Ishikawa (cell line): ENCODE measurements around the gene SPATA2.

ENCODE experiments used
- CEBPB ChIP-seq: IDR thresholded peaks from 2 replicates; pipeline ENCODE4 v1.6.1; 2012
- CREB1 ChIP-seq: IDR thresholded peaks from 2 replicates; pipeline ENCODE4 v1.6.1; 2012; ENCODE audit warnings: low read depth
- EGR1 ChIP-seq: IDR thresholded peaks from 2 replicates; pipeline ENCODE4 v1.6.1; 2012
- EP300 ChIP-seq: IDR thresholded peaks from 2 replicates; pipeline ENCODE4 v1.6.1; 2012; ENCODE audit warnings: borderline replicate concordance
- FOXM1 ChIP-seq: IDR thresholded peaks from 2 replicates; pipeline ENCODE4 v1.6.1; 2012; ENCODE audit warnings: low read depth, borderline replicate concordance
- MAX ChIP-seq: IDR thresholded peaks from 2 replicates; pipeline ENCODE4 v1.6.1; 2012
- NFIC ChIP-seq: IDR thresholded peaks from 2 replicates; pipeline ENCODE4 v1.6.1; 2012
- RAD21 ChIP-seq: IDR thresholded peaks from 2 replicates; pipeline ENCODE4 v1.6.1; 2012; ENCODE audit warnings: low read depth
- REST ChIP-seq: IDR thresholded peaks from 2 replicates; pipeline ENCODE4 v1.6.1; 2012; ENCODE audit warnings: low read depth, mild to moderate bottlenecking
- TAF1 ChIP-seq: IDR thresholded peaks from 2 replicates; pipeline ENCODE4 v1.6.1; 2012; ENCODE audit warnings: low read depth, mild to moderate bottlenecking
- TCF12 ChIP-seq: IDR thresholded peaks from 2 replicates; pipeline ENCODE4 v1.6.1; 2012; ENCODE audit warnings: low read depth
- TEAD4 ChIP-seq: IDR thresholded peaks from 2 replicates; pipeline ENCODE4 v1.6.1; 2012
- USF1 ChIP-seq: IDR thresholded peaks from 2 replicates; pipeline ENCODE4 v1.6.1; 2012
- YY1 ChIP-seq: IDR thresholded peaks from 2 replicates; pipeline ENCODE4 v1.6.1; 2012; ENCODE audit warnings: low read depth
- ZBTB7A ChIP-seq: IDR thresholded peaks from 2 replicates; pipeline ENCODE4 v1.6.1; 2012; ENCODE audit warnings: low read depth

The SPATA2 gene

GRCh38 chr20:49870261-49870660 is 45.1 kb downstream of the SPATA2 start:
- TF ChIP-seq EGR1, result no peak
- no peak for TF ChIP-seq YY1
- TF ChIP-seq TEAD4, result no peak
- no peak for TF ChIP-seq CEBPB
- no peak for TF ChIP-seq ZBTB7A
- no peak for TF ChIP-seq TAF1
- no peak for TF ChIP-seq FOXM1
- TF ChIP-seq MAX, result no peak
- TF ChIP-seq CREB1, result no peak
- no peak for TF ChIP-seq REST
- no peak for TF ChIP-seq RAD21
- TF ChIP-seq NFIC, result no peak
- no peak for TF ChIP-seq TCF12
- no peak for TF ChIP-seq USF1
- no peak for TF ChIP-seq EP300

GRCh38 chr20:49868964-49869363 is 46.4 kb downstream of the SPATA2 start:
- no peak for TF ChIP-seq USF1
- no peak for TF ChIP-seq FOXM1
- TF ChIP-seq TAF1, result no peak

GRCh38 chr20:49868538-49868937 is 46.8 kb downstream of the SPATA2 start:
- TF ChIP-seq TAF1 (no peak), EGR1 (no peak), YY1 (no peak)

- TF ChIP-seq NFIC (no peak), FOXM1 (no peak), RAD21 (no peak), EP300 (no peak), MAX (no peak), REST (no peak), TCF12 (no peak), EGR1 (no peak), TAF1 (no peak), ZBTB7A (no peak), CREB1 (no peak)
Observed at GRCh38 chr20:49867453-49868215, 47.7 kb downstream of the SPATA2 start.

- TF ChIP-seq TCF12 (no peak), ZBTB7A (no peak), REST (no peak), MAX (no peak), NFIC (no peak), YY1 (no peak), EP300 (no peak), TAF1 (no peak), FOXM1 (no peak), CREB1 (no peak), EGR1 (no peak), TEAD4 (no peak), RAD21 (no peak), CEBPB (no peak), USF1 (no peak)
Observed at GRCh38 chr20:49866051-49866450, 49.3 kb downstream of the SPATA2 start.
